GM19467 (cell line): ENCODE results near the gene FXYD6.

Experiments used
- ATAC-seq: cut with Tn5 transposase; IDR thresholded peaks from one replicate; pipeline ENCODE4 v1.9.1; 2021; ENCODE audit warnings: mild to moderate bottlenecking, moderate library complexity; ENCODE audit not compliant: unreplicated experiment

The FXYD6 gene

GRCh38 chr11:117910941-117911655 lies 34.6 kb upstream of the FXYD6 start:
- no peak for ATAC-seq

DNA sequence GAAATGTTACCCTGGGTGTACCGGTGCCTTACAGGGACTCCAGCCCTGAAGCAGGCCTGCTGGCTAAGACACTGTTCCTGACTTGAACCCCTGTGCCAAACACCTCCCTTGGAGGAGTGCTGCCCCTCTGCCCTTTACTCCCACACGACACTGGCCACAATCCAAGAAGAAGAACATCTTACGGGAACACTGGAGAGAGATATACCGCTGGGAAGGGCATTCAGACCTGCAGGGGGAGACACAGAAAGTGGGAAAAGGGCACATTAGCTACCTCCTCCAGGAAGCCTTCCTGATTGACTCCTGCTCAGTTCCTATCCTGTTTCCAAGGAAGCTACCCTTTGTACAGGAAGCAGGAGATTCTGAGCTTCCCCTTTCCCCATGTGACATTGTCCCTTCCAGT lies 34.1 kb upstream of the FXYD6 start:
- ATAC-seq: no peak

DNA sequence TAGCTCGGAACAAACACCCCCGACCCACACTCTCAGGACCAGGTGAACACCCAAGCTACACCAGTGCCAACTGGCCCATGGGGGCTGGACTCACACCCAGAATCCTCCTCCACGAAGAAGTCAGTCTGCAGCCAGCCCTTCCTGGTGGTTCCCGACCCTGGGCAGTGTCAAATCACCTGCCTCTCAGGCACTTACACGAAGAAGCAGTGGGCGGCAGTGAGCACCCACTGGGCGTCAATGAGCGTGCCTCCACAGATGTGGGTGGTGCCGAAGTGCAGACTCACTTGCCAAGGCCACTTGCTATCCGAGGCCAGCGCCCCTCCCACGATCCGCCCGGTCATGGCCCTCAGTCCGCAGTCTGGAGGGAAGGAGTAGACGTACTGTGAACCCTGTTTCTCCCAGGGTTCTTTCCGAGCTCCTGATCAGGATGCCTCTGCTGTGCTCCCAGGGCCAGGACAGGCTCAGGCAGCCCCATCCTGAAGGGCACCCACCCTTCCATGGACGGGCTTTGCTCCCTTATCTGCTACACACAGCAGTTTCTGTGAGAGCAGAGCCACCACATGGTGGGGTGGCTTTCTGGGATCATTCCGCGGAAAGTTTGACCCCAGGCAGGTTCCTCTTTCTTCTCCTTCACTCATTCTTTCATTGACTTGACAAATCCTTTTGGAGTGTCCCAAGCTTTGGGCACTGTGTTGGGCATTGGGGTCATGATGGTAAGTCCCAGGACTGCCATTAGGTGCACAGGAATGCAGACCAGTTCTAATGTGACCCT lies 33.3 kb upstream of the FXYD6 start:
- ATAC-seq: no peak

- ATAC-seq: no peak
Observed at GRCh38 chr11:117908959-117909610, 32.6 kb upstream of the FXYD6 start.

- no peak for ATAC-seq
Observed at GRCh38 chr11:117908109-117908895, 31.8 kb upstream of the FXYD6 start.

- ATAC-seq: no peak
Observed at GRCh38 chr11:117907276-117908108, 31.0 kb upstream of the FXYD6 start.

DNA sequence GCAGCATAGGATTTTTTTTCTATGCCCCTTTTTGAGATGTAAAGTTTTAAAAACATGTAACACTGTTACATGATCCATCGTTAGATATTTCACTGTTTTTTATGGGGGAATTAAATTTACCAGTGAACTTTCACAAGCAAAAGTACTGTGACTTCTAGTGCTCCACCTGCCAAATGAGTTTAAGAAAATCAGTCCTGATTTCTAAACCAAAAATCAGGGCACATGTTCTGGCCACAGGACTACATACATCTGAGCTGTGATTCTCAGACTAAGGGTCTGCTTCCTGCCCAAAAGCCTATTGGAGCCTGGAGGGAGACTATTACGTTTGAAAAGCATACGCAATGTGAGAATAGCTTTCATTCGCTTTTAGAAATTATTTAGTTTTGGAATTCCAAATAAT lies 30.3 kb upstream of the FXYD6 start:
- no peak for ATAC-seq

DNA sequence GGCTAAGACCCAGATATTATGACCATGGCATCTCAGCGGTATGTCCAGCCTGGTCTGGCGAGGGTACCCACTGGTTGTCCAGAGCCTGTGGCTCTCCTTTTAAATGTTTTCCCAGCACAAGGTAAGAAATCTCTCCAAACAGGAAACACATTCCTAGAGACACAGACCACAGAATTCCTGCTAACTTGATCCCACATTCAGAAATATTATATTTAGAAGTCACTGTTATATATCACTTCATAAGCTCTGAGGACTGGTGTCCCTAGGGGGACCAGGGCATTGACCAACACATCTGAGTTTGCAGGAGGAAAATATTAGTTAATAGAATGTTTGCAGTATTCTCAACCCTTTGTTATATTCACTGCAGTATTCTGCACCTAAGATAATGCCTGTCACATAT lies 29.7 kb upstream of the FXYD6 start:
- ATAC-seq: no peak

DNA sequence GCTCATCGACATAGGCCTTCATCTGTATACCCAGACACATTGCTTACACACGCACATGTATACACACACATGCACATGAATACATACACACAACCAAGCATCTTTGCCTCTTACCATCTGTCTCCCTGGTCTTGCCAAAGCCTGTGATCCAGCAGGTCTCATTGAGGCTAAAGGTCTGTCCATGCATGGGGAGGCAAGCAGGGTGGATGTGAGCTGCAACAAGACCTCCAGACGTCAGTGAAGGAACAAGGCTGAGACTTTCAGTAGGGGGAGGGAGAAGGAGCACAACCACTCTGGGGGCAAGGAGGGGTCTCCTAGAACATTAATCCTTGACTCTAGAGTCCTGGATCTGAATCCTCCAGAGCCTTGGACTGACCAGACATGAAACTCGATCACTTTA lies 29.1 kb upstream of the FXYD6 start:
- no peak for ATAC-seq

GRCh38 chr11:117903505-117904382 lies 27.3 kb upstream of the FXYD6 start:
- no peak for ATAC-seq

GRCh38 chr11:117902001-117902845 lies 25.8 kb upstream of the FXYD6 start:
- no peak for ATAC-seq

DNA sequence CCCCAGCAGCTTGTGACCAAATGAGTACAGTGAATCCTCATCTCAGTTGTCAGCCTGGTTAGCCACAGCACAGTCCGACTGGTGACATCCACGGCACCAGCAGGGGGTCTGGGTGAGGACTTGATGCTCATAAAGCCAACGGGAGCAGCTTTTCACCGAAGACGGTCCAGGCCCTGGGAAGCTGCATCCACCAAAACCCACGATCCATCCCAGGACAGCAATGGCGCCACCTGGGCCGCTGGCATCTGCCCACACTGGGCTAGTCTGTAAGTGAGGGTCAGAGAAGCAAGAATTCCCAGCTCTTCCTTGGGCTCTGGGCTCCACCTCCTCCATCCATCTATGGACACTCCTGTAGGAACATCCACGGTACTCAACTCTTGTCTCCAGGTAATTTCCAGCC lies 25.1 kb upstream of the FXYD6 start:
- no peak for ATAC-seq

- no peak for ATAC-seq
Observed at GRCh38 chr11:117900720-117901440, 24.4 kb upstream of the FXYD6 start.

- ATAC-seq: no peak
Observed at GRCh38 chr11:117900121-117900648, 23.7 kb upstream of the FXYD6 start.

DNA sequence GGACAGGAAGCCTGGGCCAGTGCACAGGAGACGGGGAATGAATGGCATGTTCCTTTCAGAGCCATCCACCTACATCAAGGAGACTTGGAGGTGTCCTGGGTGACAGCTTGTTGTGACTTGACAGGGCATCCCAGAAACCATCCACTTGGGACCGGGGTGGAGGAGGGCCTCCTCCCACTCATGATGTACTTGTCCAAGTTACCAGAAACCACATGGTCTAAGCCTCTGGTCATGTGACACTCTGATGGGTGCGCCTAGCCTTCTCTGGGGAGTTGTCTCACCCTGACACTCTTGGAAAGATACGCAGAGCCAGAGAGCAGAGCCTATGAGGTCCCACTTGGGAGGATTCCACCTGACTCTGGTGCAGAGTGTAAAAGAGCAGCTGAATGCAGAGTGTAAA lies 21.6 kb upstream of the FXYD6 start:
- ATAC-seq: no peak

GRCh38 chr11:117892651-117893050 lies 16.2 kb upstream of the FXYD6 start:
- no peak for ATAC-seq

GRCh38 chr11:117891362-117891761 lies 14.9 kb upstream of the FXYD6 start:
- ATAC-seq: no peak
